Lung (tissue), 12 donors: ENCODE data around the gene RNF20. TPM values are rescaled to one million over a fixed set of nuclear protein-coding genes. Genes with fewer than 3 reads are reported as not detected.
"Not testable (repeated sequence)": the region's sequence is repeated elsewhere in the genome, so short reads cannot be mapped to it uniquely, and the experiment has no call there.

Source experiments
- ATAC-seq: fragments of 200-7000 bp; cut with Tn5 transposase; one replicate; pipeline ENCODE4 v1.9.1; 2020; ENCODE audit warnings: moderate number of reproducible peaks; ENCODE audit not compliant: insufficient read depth, low FRiP score
- DNase-seq, 3 donors: peaks; one replicate each; pipeline ENCODE4 v3.0.0-alpha.2; 2013 to 2017
- H3K27ac ChIP-seq, 2 donors: one replicate each; pipeline ENCODE4 v1.5.1; 2013; ENCODE audit warnings: mild to moderate bottlenecking in 2 of 2, moderate library complexity in 2 of 2, control low read depth in 1 of 2, inconsistent platforms in 1 of 2, low read depth in 1 of 2, low read length in 1 of 2
- H3K27me3 ChIP-seq, 3 donors: one replicate each; pipeline ENCODE4 v1.5.1; 2013; ENCODE audit warnings: low read length in 2 of 3; ENCODE audit not compliant: control insufficient read depth in 3 of 3, insufficient read depth in 3 of 3
- H3K36me3 ChIP-seq, 4 donors: one replicate each; pipeline ENCODE4 v1.5.1; 2013; ENCODE audit warnings: low read length in 4 of 4, mild to moderate bottlenecking in 1 of 4, moderate library complexity in 1 of 4; ENCODE audit not compliant: control insufficient read depth in 4 of 4, insufficient read depth in 4 of 4
- H3K4me1 ChIP-seq, 5 donors: one replicate each; pipeline ENCODE4 v1.5.1; 2013; ENCODE audit warnings: low read length in 5 of 5, mild to moderate bottlenecking in 2 of 5, moderate library complexity in 1 of 5; ENCODE audit not compliant: control insufficient read depth in 5 of 5, insufficient read depth in 5 of 5
- H3K4me3 ChIP-seq: one replicate; pipeline ENCODE4 v1.5.1; 2013; ENCODE audit warnings: mild to moderate bottlenecking, control low read depth, moderate library complexity
- H3K9ac ChIP-seq, 2 donors: one replicate each; pipeline ENCODE4 v1.5.1; 2013; ENCODE audit warnings: low read length in 2 of 2, control low read depth in 1 of 2; ENCODE audit not compliant: insufficient read depth in 1 of 2
- H3K9me3 ChIP-seq, 4 donors: one replicate each; pipeline ENCODE4 v1.5.1; 2013; ENCODE audit warnings: low read length in 3 of 4, mild to moderate bottlenecking in 1 of 4, moderate library complexity in 1 of 4; ENCODE audit not compliant: control insufficient read depth in 4 of 4, insufficient read depth in 3 of 4
- WGBS, 2 donors: extraction: QIAGEN DNeasy Blood & Tissue Kit; methylation state at CpG; one replicate each; pipeline ENCODE4 v1.1.7; 2013; 5-methylcytosine and 5-hydroxymethylcytosine counted together
- polyA plus RNA-seq, 2 donors: library from polyadenylated mRNA; stranded (reverse); fragments of 200-250 nt; gene quantifications; one replicate each; pipeline ENCODE4 v1.2.1, GENCODE V29; 2013
- total RNA-seq, 2 donors: library from RNA; depleted of rRNA in 1 of 2; stranded (reverse); fragments of >200 nt in 1 of 2; gene quantifications; one replicate each; pipeline ENCODE4 v1.2.1, GENCODE V29; 2014 to 2021
- TF ChIP-seq, protein P1 (sequence below): IDR thresholded peaks from 2 replicates; pipeline ENCODE4 v1.5.1; 2012; ENCODE audit warnings: mild to moderate bottlenecking; ENCODE audit errors: control extremely low read depth, extremely low read depth
- donor health status: control.
- donor health status: control.
- donor health status: Bipolar disorder and iron deficiency.
- donor health status: healthy.
- donor health status: DM: yes; HTN: yes; CAD: no.

The RNF20 gene
- total and polyA plus RNA-seq, 4 donors: 9.3 to 38.5 (median 23.0) TPM

DNA sequence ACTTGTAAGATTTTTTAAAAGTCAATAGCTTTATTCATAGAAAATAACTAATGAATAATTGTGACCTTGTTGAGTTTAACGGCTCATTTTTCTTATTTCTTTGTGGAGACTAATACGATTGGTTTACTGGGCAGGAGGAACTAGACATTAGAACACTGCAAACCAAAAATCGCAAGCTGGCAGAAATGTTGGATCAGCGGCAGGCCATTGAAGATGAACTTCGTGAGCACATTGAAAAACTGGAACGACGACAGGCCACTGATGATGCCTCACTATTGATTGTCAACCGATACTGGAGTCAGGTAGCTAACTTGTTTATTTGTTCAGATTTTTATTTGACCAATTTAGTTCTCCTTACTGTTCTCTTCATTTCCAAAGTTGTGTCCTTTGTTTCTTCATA is 6.4 kb downstream of the RNF20 start:
- TF ChIP-seq, protein P1, sequence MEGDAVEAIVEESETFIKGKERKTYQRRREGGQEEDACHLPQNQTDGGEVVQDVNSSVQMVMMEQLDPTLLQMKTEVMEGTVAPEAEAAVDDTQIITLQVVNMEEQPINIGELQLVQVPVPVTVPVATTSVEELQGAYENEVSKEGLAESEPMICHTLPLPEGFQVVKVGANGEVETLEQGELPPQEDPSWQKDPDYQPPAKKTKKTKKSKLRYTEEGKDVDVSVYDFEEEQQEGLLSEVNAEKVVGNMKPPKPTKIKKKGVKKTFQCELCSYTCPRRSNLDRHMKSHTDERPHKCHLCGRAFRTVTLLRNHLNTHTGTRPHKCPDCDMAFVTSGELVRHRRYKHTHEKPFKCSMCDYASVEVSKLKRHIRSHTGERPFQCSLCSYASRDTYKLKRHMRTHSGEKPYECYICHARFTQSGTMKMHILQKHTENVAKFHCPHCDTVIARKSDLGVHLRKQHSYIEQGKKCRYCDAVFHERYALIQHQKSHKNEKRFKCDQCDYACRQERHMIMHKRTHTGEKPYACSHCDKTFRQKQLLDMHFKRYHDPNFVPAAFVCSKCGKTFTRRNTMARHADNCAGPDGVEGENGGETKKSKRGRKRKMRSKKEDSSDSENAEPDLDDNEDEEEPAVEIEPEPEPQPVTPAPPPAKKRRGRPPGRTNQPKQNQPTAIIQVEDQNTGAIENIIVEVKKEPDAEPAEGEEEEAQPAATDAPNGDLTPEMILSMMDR: no peak

DNA sequence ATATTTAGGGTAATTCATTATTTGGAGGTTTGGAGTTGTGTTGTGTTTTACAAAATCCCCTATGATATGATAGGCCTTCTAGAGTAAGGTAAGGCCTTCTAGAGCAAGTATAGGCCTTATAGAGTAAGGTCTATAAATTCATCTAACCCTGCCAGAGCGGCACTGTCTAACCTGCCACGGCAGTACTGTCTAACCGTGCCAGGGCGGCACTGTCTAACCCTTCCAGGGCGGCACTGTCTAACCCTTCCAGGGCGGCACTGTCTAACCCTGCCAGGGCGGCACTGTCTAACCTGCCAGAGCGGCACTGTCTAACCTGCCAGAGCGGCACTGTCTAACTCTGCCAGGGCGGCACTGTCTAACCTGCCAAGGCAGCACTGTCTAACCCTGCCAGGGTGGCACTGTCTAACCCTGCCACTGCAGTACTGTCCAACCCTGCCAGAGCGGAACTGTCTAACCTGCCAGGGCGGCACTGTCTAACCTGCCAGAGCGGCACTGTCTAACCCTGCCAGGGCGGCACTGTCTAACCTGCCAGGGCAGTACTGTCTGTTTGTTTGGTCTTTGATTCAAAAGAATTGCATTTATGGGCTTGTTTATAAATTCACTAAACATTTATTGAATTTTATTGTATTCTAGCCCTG is 9.6 kb downstream of the RNF20 start:
- no peak overlapping the region for H3K27ac ChIP-seq
- no peak overlapping the region for H3K9ac ChIP-seq
- H3K36me3 ChIP-seq: peaks cover 32 to 47% (median 33%) of the 10 kb centered on the region in 4 donors
- DNase-seq (no peak), ATAC-seq (no peak)
- H3K9me3 ChIP-seq: no peaks in the 10 kb centered on the region
- H3K27me3 ChIP-seq: no peaks in the 10 kb centered on the region
- WGBS, 2 donors: 98 to 99% methylated on average over 14 of the region's 14 CpGs
- H3K4me3 ChIP-seq: no peak overlapping the region
- TF ChIP-seq, protein P1: no peak
- H3K4me1 ChIP-seq: no peaks in the 10 kb centered on the region

More for the DNA sequence above, 6.4 kb downstream of the RNF20 start:
- Histone ChIP-seq H3K9me3 (no peaks in the 10 kb centered on the region), H3K4me1 (peaks cover 0 to 6% (median 0%) of the 10 kb centered on the region in 5 donors), H3K27ac (no peak overlapping the region), H3K27me3 (no peaks in the 10 kb centered on the region), H3K9ac (no peak overlapping the region), H3K4me3 (no peak overlapping the region), H3K36me3 (peaks cover 20 to 41% (median 22%) of the 10 kb centered on the region in 4 donors)
- DNase-seq (no peak), ATAC-seq (no peak)
- 95 to 98% methylated on average over 8 of the region's 8 CpGs for WGBS, 2 donors

DNA sequence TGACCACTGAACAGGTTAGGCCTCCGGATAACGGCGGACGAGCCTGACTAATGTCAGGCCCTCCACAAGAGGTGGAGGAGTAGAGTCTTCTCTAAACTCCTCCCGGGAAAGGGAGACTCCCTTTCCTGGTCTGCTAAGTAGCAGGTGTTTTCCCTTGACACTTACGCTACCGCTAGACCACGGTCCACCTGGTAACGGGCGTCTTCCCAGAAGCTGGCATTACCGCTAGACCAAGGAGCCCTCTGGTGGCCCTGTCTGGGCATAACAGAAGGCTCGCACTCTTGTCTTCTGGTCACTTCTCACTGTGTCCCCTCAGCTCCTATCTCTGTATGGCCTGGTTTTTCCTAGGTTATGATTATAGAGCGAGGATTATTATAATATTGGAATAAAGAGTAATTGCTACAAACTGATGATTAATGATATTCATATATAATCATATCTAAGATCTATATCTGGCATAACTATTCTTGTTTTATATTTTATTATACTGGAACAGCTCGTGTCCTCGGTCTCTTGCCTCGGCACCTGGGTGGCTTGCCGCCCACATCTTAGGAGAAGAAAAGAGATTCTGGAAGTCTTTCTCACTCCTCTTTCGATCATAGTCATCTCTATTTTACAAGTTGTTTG is 15.9 kb downstream of the RNF20 start:
- H3K9me3 ChIP-seq: not testable (repeated sequence)

DNA sequence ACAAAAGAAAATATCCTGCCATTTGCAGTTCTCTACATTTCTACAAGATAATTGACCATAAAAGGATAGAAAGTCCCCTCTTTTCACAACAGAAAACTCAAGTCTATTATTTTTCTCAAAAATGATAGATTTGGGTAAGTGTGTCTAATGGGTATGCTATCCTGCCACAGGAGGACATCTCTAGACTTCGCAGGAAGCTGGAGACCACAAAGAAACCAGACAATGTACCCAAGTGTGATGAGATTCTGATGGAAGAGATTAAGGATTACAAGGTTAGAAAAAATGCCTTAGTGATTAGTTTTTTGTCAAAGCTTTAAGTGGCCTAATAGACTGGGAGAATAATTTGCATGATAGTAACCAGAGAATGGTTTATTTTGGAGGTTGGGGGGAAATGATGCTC is 28.1 kb downstream of the RNF20 start:
- TF ChIP-seq, protein P1: no peak
- H3K27me3 ChIP-seq: no peaks in the 10 kb centered on the region
- no peak for DNase-seq
- H3K4me1 ChIP-seq: no peaks in the 10 kb centered on the region
- ATAC-seq: no peak
- 96 to 100% methylated on average over 1 of the region's 1 CpG for WGBS, 2 donors
- peaks cover 20 to 59% (median 39%) of the 10 kb centered on the region in 4 donors for H3K36me3 ChIP-seq
- no peak overlapping the region for H3K27ac ChIP-seq
- peaks cover 0 to 3% (median under 1%) of the 10 kb centered on the region in 4 donors for H3K9me3 ChIP-seq
- H3K4me3 ChIP-seq: no peak overlapping the region
- no peak overlapping the region for H3K9ac ChIP-seq

More for the DNA sequence above, 15.9 kb downstream of the RNF20 start:
- peaks cover 34 to 65% (median 51%) of the 10 kb centered on the region in 4 donors for H3K36me3 ChIP-seq
- not testable (repeated sequence) for DNase-seq, H3K27me3 ChIP-seq, H3K27ac ChIP-seq, H3K4me3 ChIP-seq, ATAC-seq, H3K9ac ChIP-seq, H3K4me1 ChIP-seq
- WGBS, 2 donors: 90 to 97% methylated on average over 17 of the region's 18 CpGs
